Uterus (tissue), 4 donors: Measurements from ENCODE around the gene OSTC. TPM values are rescaled to one million over a fixed set of nuclear protein-coding genes. Genes with fewer than 3 reads are reported as not detected.

Experiments used
- DNase-seq, 2 donors: peaks; one replicate each; pipeline ENCODE4 v3.0.0-alpha.2; 2019 to 2020
- H3K27ac ChIP-seq, 2 donors: fragments of 200-600 bp; sonication (generic); 1 replicate in 1 of 2; 2 replicates in 1 of 2; pipeline ENCODE4 v1.5.1; 2016 to 2018
- H3K27me3 ChIP-seq, 2 donors: fragments of 200-600 bp; sonication (generic); one replicate each; pipeline ENCODE4 v1.5.1; 2018 to 2019; ENCODE audit warnings: control low read depth in 1 of 2
- H3K36me3 ChIP-seq, 2 donors: fragments of 200-600 bp; sonication (generic); one replicate each; pipeline ENCODE4 v1.5.1; 2019; ENCODE audit warnings: control low read depth in 1 of 2
- H3K4me1 ChIP-seq, 2 donors: fragments of 200-600 bp; sonication (generic); one replicate each; pipeline ENCODE4 v1.5.1; 2018 to 2019; ENCODE audit warnings: control low read depth in 1 of 2
- H3K4me3 ChIP-seq, 2 donors: fragments of 200-600 bp; sonication (generic); 1 replicate in 1 of 2; 2 replicates in 1 of 2; pipeline ENCODE4 v1.5.1; 2018 to 2019; ENCODE audit warnings: mild to moderate bottlenecking in 1 of 2
- H3K9me3 ChIP-seq, 2 donors: fragments of 200-600 bp; sonication (generic); one replicate each; pipeline ENCODE4 v1.5.1; 2019; ENCODE audit warnings: control low read depth in 1 of 2
- CTCF ChIP-seq, 4 experiments: fragments of 200-600 bp in 2 of 4; fragments of 450-650 bp in 2 of 4; sonication (generic) in 2 of 4; IDR thresholded peaks; one replicate each; pipeline ENCODE4 v1.5.1; 2016 to 2019; ENCODE audit warnings: antibody characterized with exemption in 4 of 4, mild to moderate bottlenecking in 2 of 4, moderate library complexity in 1 of 4
- POLR2A ChIP-seq, 2 donors: fragments of 450-650 bp; IDR thresholded peaks; one replicate each; pipeline ENCODE4 v1.6.1; 2016; ENCODE audit warnings: antibody characterized with exemption in 2 of 2, mild to moderate bottlenecking in 1 of 2, moderate library complexity in 1 of 2
- intact Hi-C: fragments of 100-400 bp; cut with DNase I; formaldehyde crosslinking; loops from one replicate; pipeline ENCODE4 v1.15.1; 2023; ENCODE audit warnings: low total_unique reads
- total RNA-seq, 4 donors: library from RNA; depleted of rRNA in 3 of 4; stranded (reverse); fragments of >200 nt in 3 of 4; gene quantifications; one replicate each; pipeline versions ENCODE4 v1.1.0 to v1.2.4, GENCODE V29; 2014 to 2023
- donor health status: DM: yes; HTN: yes; CAD: no.

The OSTC gene
- total RNA-seq, 4 donors from 2014 or later, result 61.2 to 916 (median 293) TPM

- TF ChIP-seq POLR2A (IDR thresholded peaks at IDR 0.05) (no peak), CTCF (IDR thresholded peaks at IDR 0.05) (no peak)
- H3K9me3 ChIP-seq, result no peaks in the 10 kb centered on the region
- intact Hi-C loops, result no loop called here
Measured at GRCh38 chr4:108644237-108644636, 6.2 kb upstream of the OSTC start.

GRCh38 chr4:108646706-108647105 lies 3.7 kb upstream of the OSTC start:
- Histone ChIP-seq H3K4me3 (no peak overlapping the region), H3K9me3 (no peaks in the 10 kb centered on the region), H3K27ac (no peak overlapping the region), H3K4me1 (peaks cover 0 to 4% of the 10 kb centered on the region in 2 donors), H3K36me3 (no peaks in the 10 kb centered on the region), H3K27me3 (no peaks in the 10 kb centered on the region)
- intact Hi-C loops, result no loop called here
- TF ChIP-seq POLR2A (IDR thresholded peaks at IDR 0.05) (no peak), CTCF (IDR thresholded peaks at IDR 0.05) (no peak)
- DNase-seq, result no peak

More at GRCh38 chr4:108644237-108644636, 6.2 kb upstream of the OSTC start:
- Histone ChIP-seq H3K27ac (no peak overlapping the region), H3K36me3 (no peaks in the 10 kb centered on the region), H3K4me1 (no peaks in the 10 kb centered on the region), H3K27me3 (no peaks in the 10 kb centered on the region), H3K4me3 (no peak overlapping the region)
- DNase-seq, result no peak

- intact Hi-C loops, result no loop called here
- H3K27me3 ChIP-seq, result no peaks in the 10 kb centered on the region
Measured at GRCh38 chr4:108649863-108650211, 562 bp upstream of the OSTC start.

GRCh38 chr4:108651014-108651791 lies 804 bp downstream of the OSTC start:
- Histone ChIP-seq H3K27ac (peak overlapping the region; percentile 86 to 96), H3K4me1 (peaks cover 0 to 5% of the 10 kb centered on the region in 2 donors), H3K9me3 (no peaks in the 10 kb centered on the region), H3K36me3 (no peaks in the 10 kb centered on the region), H3K4me3 (peak overlapping the region; percentile 89 to 92), H3K27me3 (no peaks in the 10 kb centered on the region)
- DNase-seq, result no peak
- intact Hi-C loops, result no loop called here
- TF ChIP-seq CTCF (IDR thresholded peaks at IDR 0.05) (no peak), POLR2A (IDR thresholded peaks at IDR 0.05) (no peak)

More at GRCh38 chr4:108649863-108650211, 562 bp upstream of the OSTC start:
- TF ChIP-seq POLR2A (IDR thresholded peaks at IDR 0.05) (no peak), CTCF (IDR thresholded peaks at IDR 0.05) (no peak)
- Histone ChIP-seq H3K27ac (peak overlapping the region in 1 of 2 donors; percentile 96), H3K4me3 (peak overlapping the region in 1 of 2 donors; percentile 92), H3K36me3 (no peaks in the 10 kb centered on the region), H3K9me3 (no peaks in the 10 kb centered on the region), H3K4me1 (peaks cover 0 to 5% of the 10 kb centered on the region in 2 donors)
- no peak for DNase-seq

- TF ChIP-seq CTCF (IDR thresholded peaks at IDR 0.05) (no peak), POLR2A (IDR thresholded peaks at IDR 0.05) (no peak)
- no peaks in the 10 kb centered on the region for H3K4me1 ChIP-seq
- H3K36me3 ChIP-seq, result no peaks in the 10 kb centered on the region
- H3K27me3 ChIP-seq, result no peaks in the 10 kb centered on the region
- intact Hi-C loops, result no loop called here
- no peak for DNase-seq
- no peaks in the 10 kb centered on the region for H3K9me3 ChIP-seq
- no peak overlapping the region for H3K4me3 ChIP-seq
- H3K27ac ChIP-seq, result no peak overlapping the region
Measured at GRCh38 chr4:108662629-108663028, 12.2 kb downstream of the OSTC start.
